ENCODE measurements around the gene MYO1B. TPM values are rescaled to one million over a fixed set of nuclear protein-coding genes. Genes with fewer than 3 reads are reported as not detected.

Gene MYO1B
- polyA plus RNA-seq, 6 donors from 2014 or later, result 4.6 to 25.4 (median 13.1) TPM

- ATAC-seq (ENCODE audit: low read depth in 2 of 2), result no peak
Observed at GRCh38 chr2:191355170-191355758, 110.1 kb downstream of the MYO1B start.

GRCh38 chr2:191357678-191358077 lies 112.5 kb downstream of the MYO1B start:
- Mint-ChIP-seq H3K9me3 (peaks cover 0 to 4% (median 0%) of the 10 kb centered on the region in 7 donors), H3K27me3 (no peaks in the 10 kb centered on the region), H3K36me3 (peaks cover 0 to 5% of the 10 kb centered on the region in 2 donors), H3K4me3 (no peak overlapping the region), H3K27ac (no peak overlapping the region), H3K4me1 (no peaks in the 10 kb centered on the region)
- ATAC-seq (ENCODE audit: low read depth in 2 of 2) (no peak), DNase-seq (no peak)

More at GRCh38 chr2:191355170-191355758, 110.1 kb downstream of the MYO1B start:
- Mint-ChIP-seq H3K9me3 (peaks cover 0 to 4% (median 0%) of the 10 kb centered on the region in 7 donors), H3K4me1 (no peaks in the 10 kb centered on the region), H3K27ac (no peak overlapping the region), H3K27me3 (no peaks in the 10 kb centered on the region), H3K4me3 (no peak overlapping the region), H3K36me3 (peaks cover 0 to 5% of the 10 kb centered on the region in 2 donors)
- no peak for DNase-seq

GRCh38 chr2:191358325-191359025 lies 113.3 kb downstream of the MYO1B start:
- H3K36me3 Mint-ChIP-seq, result no peaks in the 10 kb centered on the region
- H3K4me3 Mint-ChIP-seq, result no peak overlapping the region
- DNase-seq (no peak), ATAC-seq (ENCODE audit: low read depth in 2 of 2) (no peak)
- peaks cover 0 to 4% (median 0%) of the 10 kb centered on the region in 7 donors for H3K9me3 Mint-ChIP-seq
- no peaks in the 10 kb centered on the region for H3K4me1 Mint-ChIP-seq
- no peaks in the 10 kb centered on the region for H3K27me3 Mint-ChIP-seq
- H3K27ac Mint-ChIP-seq, result no peak overlapping the region

GRCh38 chr2:191359133-191359532 lies 113.9 kb downstream of the MYO1B start:
- Mint-ChIP-seq H3K9me3 (peaks cover 0 to 4% (median 0%) of the 10 kb centered on the region in 7 donors), H3K27me3 (no peaks in the 10 kb centered on the region), H3K36me3 (no peaks in the 10 kb centered on the region), H3K27ac (no peak overlapping the region), H3K4me1 (no peaks in the 10 kb centered on the region), H3K4me3 (no peak overlapping the region)
- DNase-seq (no peak), ATAC-seq (ENCODE audit: low read depth in 2 of 2) (no peak)

- ATAC-seq (ENCODE audit: low read depth in 2 of 2), result no peak
- no peaks in the 10 kb centered on the region for H3K4me1 Mint-ChIP-seq
- peaks cover 0 to 6% of the 10 kb centered on the region in 2 donors for H3K36me3 Mint-ChIP-seq
- no peaks in the 10 kb centered on the region for H3K27me3 Mint-ChIP-seq
- no peak for DNase-seq
- no peak overlapping the region for H3K4me3 Mint-ChIP-seq
- no peaks in the 10 kb centered on the region for H3K9me3 Mint-ChIP-seq
- no peak overlapping the region for H3K27ac Mint-ChIP-seq
Observed at GRCh38 chr2:191360918-191361317, 115.7 kb downstream of the MYO1B start.

- H3K9me3 Mint-ChIP-seq, result no peaks in the 10 kb centered on the region
- no peak overlapping the region for H3K27ac Mint-ChIP-seq
- ATAC-seq (ENCODE audit: low read depth in 2 of 2) (no peak), DNase-seq (no peak)
- no peak overlapping the region for H3K4me3 Mint-ChIP-seq
- H3K4me1 Mint-ChIP-seq, result no peaks in the 10 kb centered on the region
- peaks cover 0 to 6% of the 10 kb centered on the region in 2 donors for H3K36me3 Mint-ChIP-seq
- no peaks in the 10 kb centered on the region for H3K27me3 Mint-ChIP-seq
Observed at GRCh38 chr2:191362841-191363240, 117.6 kb downstream of the MYO1B start.

- Mint-ChIP-seq H3K4me1 (no peaks in the 10 kb centered on the region), H3K9me3 (no peaks in the 10 kb centered on the region), H3K27ac (peak overlapping the region in 2 of 6 donors; percentile 16 to 48), H3K36me3 (peaks cover 0 to 6% of the 10 kb centered on the region in 2 donors), H3K4me3 (no peak overlapping the region), H3K27me3 (no peaks in the 10 kb centered on the region)
- DNase-seq (no peak), ATAC-seq (ENCODE audit: low read depth in 2 of 2) (no peak)
Observed at GRCh38 chr2:191363267-191363666, 118.1 kb downstream of the MYO1B start.

- Mint-ChIP-seq H3K4me1 (no peaks in the 10 kb centered on the region), H3K9me3 (no peaks in the 10 kb centered on the region), H3K4me3 (no peak overlapping the region), H3K36me3 (peaks cover 0 to 6% of the 10 kb centered on the region in 2 donors), H3K27ac (peak overlapping the region in 1 of 6 donors; percentile 67), H3K27me3 (no peaks in the 10 kb centered on the region)
- DNase-seq, result no peak
- ATAC-seq (ENCODE audit: low read depth in 2 of 2), result no peak
Observed at GRCh38 chr2:191365089-191365488, 119.9 kb downstream of the MYO1B start.

- Mint-ChIP-seq H3K27me3 (no peaks in the 10 kb centered on the region), H3K36me3 (peaks cover 0 to 6% of the 10 kb centered on the region in 2 donors), H3K4me1 (no peaks in the 10 kb centered on the region), H3K27ac (no peak overlapping the region), H3K4me3 (no peak overlapping the region), H3K9me3 (no peaks in the 10 kb centered on the region)
- DNase-seq, result no peak
- no peak for ATAC-seq (ENCODE audit: low read depth in 2 of 2)
Observed at GRCh38 chr2:191366199-191366598, 121.0 kb downstream of the MYO1B start.

- Mint-ChIP-seq H3K36me3 (peaks cover 0 to 15% of the 10 kb centered on the region in 2 donors), H3K27me3 (no peaks in the 10 kb centered on the region), H3K27ac (no peak overlapping the region), H3K4me3 (no peak overlapping the region), H3K9me3 (no peaks in the 10 kb centered on the region), H3K4me1 (no peaks in the 10 kb centered on the region)
- ATAC-seq (ENCODE audit: low read depth in 2 of 2) (no peak), DNase-seq (no peak)
Observed at GRCh38 chr2:191369034-191369433, 123.8 kb downstream of the MYO1B start.

- Mint-ChIP-seq H3K27me3 (no peaks in the 10 kb centered on the region), H3K27ac (no peak overlapping the region), H3K36me3 (peaks cover 0 to 17% of the 10 kb centered on the region in 2 donors), H3K4me3 (no peak overlapping the region), H3K9me3 (no peaks in the 10 kb centered on the region), H3K4me1 (peaks cover 11 to 18% (median 16%) of the 10 kb centered on the region in 3 donors)
- no peak for DNase-seq
- ATAC-seq (ENCODE audit: low read depth in 2 of 2), result no peak
Observed at GRCh38 chr2:191374366-191374765, 129.2 kb downstream of the MYO1B start.

- H3K27me3 Mint-ChIP-seq, result no peaks in the 10 kb centered on the region
- no peak overlapping the region for H3K27ac Mint-ChIP-seq
- no peak for ATAC-seq (ENCODE audit: low read depth in 2 of 2)
- H3K4me1 Mint-ChIP-seq, result peaks cover 11 to 18% (median 16%) of the 10 kb centered on the region in 3 donors
- H3K9me3 Mint-ChIP-seq, result no peaks in the 10 kb centered on the region
- no peak for DNase-seq
- peaks cover 0 to 17% of the 10 kb centered on the region in 2 donors for H3K36me3 Mint-ChIP-seq
- no peak overlapping the region for H3K4me3 Mint-ChIP-seq
Observed at GRCh38 chr2:191374939-191375338, 129.7 kb downstream of the MYO1B start.

- Mint-ChIP-seq H3K27me3 (no peaks in the 10 kb centered on the region), H3K27ac (peak overlapping the region in 2 of 6 donors; percentile 4 to 25), H3K4me1 (peaks cover 11 to 18% (median 16%) of the 10 kb centered on the region in 3 donors), H3K9me3 (no peaks in the 10 kb centered on the region), H3K36me3 (peaks cover 0 to 9% of the 10 kb centered on the region in 2 donors), H3K4me3 (no peak overlapping the region)
- ATAC-seq (ENCODE audit: low read depth in 2 of 2), result no peak
- no peak for DNase-seq
Observed at GRCh38 chr2:191376981-191377629, 131.9 kb downstream of the MYO1B start.

- Mint-ChIP-seq H3K27me3 (no peaks in the 10 kb centered on the region), H3K27ac (no peak overlapping the region), H3K4me3 (no peak overlapping the region), H3K9me3 (no peaks in the 10 kb centered on the region), H3K4me1 (peaks cover 11 to 18% (median 16%) of the 10 kb centered on the region in 3 donors), H3K36me3 (peaks cover 0 to 9% of the 10 kb centered on the region in 2 donors)
- DNase-seq (no peak), ATAC-seq (ENCODE audit: low read depth in 2 of 2) (no peak)
Observed at GRCh38 chr2:191379375-191379774, 134.2 kb downstream of the MYO1B start.
